AG08395 (cell line): ENCODE results near the gene CCL27.

Experiments
- DNase-seq: peaks from one replicate; pipeline ENCODE4 v3.0.0; 2012; ENCODE audit warnings: mixed read lengths, low spot score

Gene CCL27

DNA sequence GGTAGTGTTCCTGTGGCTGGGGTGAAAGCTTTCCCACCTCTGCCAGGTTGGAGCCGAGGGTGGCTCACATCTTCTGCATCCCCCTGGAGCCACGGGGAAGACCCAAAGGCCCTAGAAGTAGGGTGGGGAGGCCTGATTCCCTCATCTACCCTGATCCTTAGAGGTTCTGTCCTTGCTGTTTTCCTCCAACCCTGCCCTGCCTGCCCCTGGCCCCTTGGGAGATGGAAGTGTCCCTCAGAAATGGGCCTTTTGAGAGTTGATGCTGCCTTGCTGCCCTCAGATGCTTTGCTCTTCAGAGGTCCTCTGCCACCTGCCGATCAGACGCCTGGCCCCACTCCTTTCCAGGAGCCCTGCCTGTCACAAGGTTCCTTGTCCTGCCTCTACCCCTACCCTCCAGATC, 22.4 kb upstream of the CCL27 start:
- no peak for DNase-seq

DNA sequence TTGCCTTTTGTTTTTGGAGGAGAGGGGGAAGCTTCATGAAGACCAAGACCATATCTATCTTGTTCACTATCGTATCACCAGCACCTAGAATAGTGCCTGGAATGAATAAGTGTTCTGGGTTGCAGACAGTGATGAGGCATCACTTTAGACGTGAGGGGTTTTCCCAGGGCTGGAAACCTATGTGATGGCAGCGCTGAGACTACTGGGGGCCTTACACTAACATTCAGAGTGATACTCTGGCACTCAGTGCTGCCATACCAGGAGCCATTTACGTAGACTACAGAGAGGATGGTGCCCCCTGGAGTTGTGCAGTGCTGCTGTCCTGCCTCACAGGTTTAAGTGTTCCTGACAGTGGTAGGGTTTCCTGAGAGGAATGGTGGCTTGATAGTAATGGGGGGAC, 21.7 kb upstream of the CCL27 start:
- DNase-seq, result no peak

- DNase-seq, result no peak
Observed at GRCh38 chr9:34675869-34676268, 13.4 kb upstream of the CCL27 start.

- peak; percentile 86 for DNase-seq
Observed at GRCh38 chr9:34675048-34675714, 12.7 kb upstream of the CCL27 start.

DNA sequence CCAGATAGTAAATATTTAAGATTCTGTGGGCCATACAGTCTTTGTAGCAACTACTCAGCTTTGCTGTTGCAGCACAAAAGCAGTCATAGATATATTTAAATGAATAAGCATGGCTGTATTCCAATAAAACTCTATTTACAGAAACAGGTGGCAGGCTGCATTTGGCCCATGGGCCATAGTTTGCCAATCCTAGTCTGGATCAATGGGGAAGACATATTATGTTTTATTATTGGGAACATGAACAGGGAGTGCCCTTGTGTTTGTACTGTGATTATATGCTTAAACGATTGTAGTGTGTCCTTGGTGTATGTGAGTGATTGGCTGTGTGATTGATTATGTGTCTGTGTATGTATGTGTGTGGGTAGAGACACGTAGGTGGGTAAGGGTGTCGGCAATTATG, 12.0 kb upstream of the CCL27 start:
- DNase-seq, result no peak

GRCh38 chr9:34671307-34671706, 8.8 kb upstream of the CCL27 start:
- DNase-seq, result no peak

DNA sequence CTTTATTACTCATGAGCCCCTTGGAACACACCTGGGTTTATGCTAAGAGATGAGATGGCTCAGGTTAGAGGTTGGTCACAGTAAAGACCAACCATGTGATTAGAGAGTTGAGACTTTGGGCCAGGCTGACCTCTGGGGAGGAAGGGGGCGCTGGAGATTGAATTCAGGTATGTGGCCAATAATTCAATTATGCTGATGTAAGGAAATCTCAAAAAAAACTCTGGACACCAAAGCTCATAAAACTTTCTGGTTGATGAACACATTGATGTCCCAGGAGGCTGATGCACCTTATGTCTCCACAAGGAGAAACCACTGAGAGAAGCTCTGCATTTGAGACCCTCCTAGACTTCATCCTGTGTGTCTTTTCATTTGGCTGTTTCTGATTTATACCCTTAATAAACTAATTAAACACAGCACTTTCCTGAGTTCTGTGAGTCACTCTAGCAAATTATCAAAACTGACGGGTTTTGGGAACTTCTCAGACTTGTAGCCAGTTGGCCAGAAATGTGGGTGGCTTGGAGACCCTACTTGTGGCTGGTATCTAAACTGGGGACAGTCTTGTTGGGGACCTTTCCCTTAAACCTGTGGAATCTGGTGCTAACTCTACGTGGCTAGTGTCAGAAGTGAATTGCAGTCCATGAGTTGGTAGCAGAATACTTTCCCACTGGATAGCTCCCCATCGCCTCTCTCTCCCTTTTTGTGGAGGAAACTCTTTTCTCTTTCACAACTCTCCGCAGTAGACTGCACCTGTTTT, 7.5 kb upstream of the CCL27 start:
- DNase-seq, result no peak

DNA sequence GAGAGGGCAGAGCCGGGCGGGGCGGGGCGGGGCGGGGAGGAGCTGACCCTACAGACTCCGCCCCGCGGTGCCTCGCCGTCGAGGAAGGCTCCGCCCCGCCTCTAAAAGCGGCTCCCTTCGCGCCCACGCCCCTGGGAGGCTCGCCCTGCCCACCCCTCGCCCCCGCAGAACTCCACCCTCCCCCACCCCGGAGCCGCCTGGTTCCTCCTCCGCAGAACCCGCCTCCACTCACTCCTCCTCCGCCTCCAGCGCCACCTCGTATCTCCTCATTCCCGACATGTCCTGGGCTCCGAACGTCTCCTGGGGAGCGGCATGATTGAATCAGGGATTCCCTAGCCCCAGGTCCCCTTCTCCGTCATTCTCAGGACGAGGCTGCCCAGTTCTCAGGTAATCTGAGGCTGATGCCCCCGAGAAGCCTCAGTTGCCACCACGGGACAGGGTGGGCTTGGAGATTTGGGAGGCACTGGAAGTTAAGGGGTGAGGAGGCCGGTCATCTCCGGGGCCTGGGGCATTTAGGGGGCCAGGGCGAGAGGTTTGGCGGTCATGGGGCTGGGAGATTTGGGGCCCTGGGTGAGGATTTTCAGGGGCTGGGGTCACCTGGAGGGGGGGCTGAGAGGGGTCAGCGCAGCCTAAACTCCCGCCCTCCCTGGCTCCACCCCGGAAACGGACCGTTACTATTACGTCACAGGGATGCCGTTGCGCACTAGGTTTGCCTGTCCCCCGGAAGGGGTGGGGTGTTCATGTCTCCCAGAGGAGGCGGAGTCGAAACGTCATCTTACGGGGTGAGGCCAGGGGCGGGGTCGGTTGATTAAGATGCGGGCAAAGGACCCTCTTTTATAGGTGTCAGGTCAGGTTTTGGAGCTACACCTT, 3.2 kb upstream of the CCL27 start:
- DNase-seq, result peak; percentile 97

- DNase-seq, result no peak
Observed at GRCh38 chr9:34665067-34665380, 2.6 kb upstream of the CCL27 start.

GRCh38 chr9:34664281-34665066, 2.0 kb upstream of the CCL27 start:
- DNase-seq, result peak; percentile 87

- no peak for DNase-seq
Observed at GRCh38 chr9:34663303-34663605, 797 bp upstream of the CCL27 start.

DNA sequence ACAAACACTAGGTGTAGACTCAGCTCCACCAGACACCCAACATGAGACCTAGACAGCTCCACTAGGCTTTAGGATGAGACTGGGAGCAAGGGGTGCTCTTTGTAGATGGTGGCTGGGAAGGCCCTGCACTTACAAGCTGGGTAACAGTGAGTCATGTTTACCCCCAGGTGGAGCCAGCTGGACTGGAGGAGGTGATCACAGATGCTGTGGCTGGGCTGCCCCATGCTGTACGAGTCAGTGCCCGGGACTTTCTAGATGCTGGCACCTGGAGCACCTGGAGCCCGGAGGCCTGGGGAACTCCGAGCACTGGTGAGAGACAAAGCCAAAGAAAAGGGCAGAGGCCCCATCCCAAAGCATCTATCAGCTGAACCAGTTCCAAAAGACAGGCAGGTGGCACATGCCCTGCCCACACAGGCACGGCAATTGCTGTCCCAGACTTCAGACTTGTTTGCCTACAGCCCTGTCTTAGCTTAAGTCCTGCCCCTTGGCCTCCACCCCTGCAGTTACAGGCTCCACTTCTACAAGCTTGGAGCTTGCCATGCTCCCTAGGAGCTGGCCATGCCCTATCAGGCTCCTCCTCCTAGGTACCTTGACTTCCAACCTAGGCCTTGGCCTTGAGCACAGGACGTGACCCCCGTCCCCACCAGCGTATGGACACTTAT, 2.7 kb downstream of the CCL27 start:
- no peak for DNase-seq

DNA sequence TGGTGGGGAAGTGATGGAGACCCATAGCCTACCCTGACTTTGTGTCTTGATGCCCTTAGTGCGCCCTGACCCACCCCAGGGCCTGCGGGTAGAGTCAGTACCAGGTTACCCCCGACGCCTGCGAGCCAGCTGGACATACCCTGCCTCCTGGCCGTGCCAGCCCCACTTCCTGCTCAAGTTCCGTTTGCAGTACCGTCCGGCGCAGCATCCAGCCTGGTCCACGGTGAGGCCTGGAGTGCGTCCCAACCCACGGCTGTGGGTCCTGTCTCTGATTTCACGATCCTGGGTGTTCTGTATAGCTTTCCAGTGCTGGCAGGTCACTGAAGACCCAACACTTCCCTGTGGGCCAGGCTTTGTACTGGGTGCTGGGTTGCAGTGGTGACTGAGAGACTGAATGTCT, 4.0 kb downstream of the CCL27 start:
- no peak for DNase-seq

GRCh38 chr9:34656992-34657391, 5.5 kb downstream of the CCL27 start:
- DNase-seq, result no peak

- no peak for DNase-seq
Observed at GRCh38 chr9:34655394-34655793, 7.1 kb downstream of the CCL27 start.

- DNase-seq, result peak; percentile 83
Observed at GRCh38 chr9:34654323-34655051, 8.0 kb downstream of the CCL27 start.

GRCh38 chr9:34653151-34654072, 9.0 kb downstream of the CCL27 start:
- DNase-seq, result peak; percentile 66

GRCh38 chr9:34652602-34653000, 9.9 kb downstream of the CCL27 start:
- DNase-seq, result no peak

DNA sequence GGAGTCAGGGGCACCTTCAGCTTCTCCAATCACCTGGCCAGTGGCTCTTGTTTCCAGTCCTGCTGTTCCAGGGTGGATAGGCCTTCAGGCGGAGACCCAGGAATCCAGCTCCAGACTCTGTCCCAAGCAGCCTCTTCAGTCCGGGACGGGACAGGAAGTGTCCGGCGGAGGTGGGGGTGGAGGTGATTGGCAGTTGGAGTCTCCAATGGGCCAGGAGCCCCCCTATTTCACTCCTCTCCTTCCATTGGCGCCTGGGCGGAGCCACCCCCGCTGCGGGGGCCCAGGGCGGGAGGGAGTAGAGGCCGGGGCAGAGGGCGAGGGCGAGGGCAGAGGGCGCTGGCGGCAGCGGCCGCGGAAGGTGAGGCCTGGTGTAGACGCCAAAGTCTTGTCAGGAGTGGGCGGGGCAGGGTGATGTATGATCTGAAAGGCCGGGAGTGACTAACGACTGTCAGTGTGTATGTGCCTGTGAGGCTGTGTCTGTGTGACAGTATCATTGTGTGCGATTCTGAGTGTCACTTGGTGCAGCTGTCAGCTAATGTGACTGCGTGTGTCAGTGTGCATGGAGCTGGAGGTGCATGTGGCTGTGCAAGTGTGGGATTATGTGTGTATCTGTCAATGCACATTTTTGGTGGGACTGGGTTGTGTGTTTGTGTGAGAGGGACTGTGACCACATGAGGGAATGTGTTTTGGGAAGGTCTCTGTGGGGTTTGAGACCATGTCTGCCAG, 10.4 kb downstream of the CCL27 start, which contains the start of gene IL11RA:
TSS of gene IL11RA (plus strand) at position 310 of the 726 bp plus-strand sequence. CDS start 3,033 bp downstream, outside the sequence.
- peak; percentile 97 for DNase-seq
